Testis (tissue), 2 donors: ENCODE measurements around the gene PLA2G1B.

Experiments used
- POLR2A ChIP-seq: fragments of 450-650 bp; IDR thresholded peaks from one replicate; pipeline ENCODE4 v1.6.1; 2017; ENCODE audit warnings: antibody characterized with exemption, mild to moderate bottlenecking, moderate library complexity
- TF ChIP-seq, protein P1 (sequence below), 3 experiments: fragments of 450-650 bp in 2 of 3; fragments of 200-600 bp in 1 of 3; sonication (generic) in 1 of 3; IDR thresholded peaks; one replicate each; pipeline ENCODE4 v1.5.1; 2016 to 2019; ENCODE audit warnings: antibody characterized with exemption in 3 of 3, mild to moderate bottlenecking in 2 of 3, moderate library complexity in 1 of 3

DNA sequence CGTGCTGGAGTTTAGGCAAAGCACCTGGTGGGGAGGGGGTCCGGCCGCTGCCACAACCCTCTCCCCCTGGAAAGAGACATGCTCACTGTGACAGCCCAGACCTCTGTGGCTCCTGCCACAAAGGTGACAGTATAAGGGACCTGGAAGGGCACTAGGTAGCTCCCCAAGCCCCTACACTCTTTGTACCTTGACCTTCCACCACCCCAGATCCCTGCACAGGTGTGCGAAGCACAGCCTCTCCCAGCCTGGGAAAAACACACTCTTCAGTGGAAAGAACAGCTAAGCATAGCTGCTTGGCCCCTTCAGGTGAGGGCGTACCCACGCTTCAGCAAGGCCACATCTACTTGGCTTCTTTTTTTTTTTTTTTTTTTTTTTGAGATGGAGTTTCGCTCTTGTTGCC is 4.9 kb upstream of the PLA2G1B start:
- TF ChIP-seq, protein P1, sequence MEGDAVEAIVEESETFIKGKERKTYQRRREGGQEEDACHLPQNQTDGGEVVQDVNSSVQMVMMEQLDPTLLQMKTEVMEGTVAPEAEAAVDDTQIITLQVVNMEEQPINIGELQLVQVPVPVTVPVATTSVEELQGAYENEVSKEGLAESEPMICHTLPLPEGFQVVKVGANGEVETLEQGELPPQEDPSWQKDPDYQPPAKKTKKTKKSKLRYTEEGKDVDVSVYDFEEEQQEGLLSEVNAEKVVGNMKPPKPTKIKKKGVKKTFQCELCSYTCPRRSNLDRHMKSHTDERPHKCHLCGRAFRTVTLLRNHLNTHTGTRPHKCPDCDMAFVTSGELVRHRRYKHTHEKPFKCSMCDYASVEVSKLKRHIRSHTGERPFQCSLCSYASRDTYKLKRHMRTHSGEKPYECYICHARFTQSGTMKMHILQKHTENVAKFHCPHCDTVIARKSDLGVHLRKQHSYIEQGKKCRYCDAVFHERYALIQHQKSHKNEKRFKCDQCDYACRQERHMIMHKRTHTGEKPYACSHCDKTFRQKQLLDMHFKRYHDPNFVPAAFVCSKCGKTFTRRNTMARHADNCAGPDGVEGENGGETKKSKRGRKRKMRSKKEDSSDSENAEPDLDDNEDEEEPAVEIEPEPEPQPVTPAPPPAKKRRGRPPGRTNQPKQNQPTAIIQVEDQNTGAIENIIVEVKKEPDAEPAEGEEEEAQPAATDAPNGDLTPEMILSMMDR (IDR thresholded peaks at IDR 0.05), result no peak
- no peak for TF ChIP-seq POLR2A
